Measurements from ENCODE around the gene ITGB2. TPM values are rescaled to one million over a fixed set of nuclear protein-coding genes. Genes with fewer than 3 reads are reported as not detected.
"Not testable (repeated sequence)": the region's sequence is repeated elsewhere in the genome, so short reads cannot be mapped to it uniquely, and the experiment has no call there.

Gene ITGB2
- total and polyA plus RNA-seq, 2 donors (not counting 1 experiment from before 2014, with no cell fraction given) = 0.05 TPM; not detected in 1

DNA sequence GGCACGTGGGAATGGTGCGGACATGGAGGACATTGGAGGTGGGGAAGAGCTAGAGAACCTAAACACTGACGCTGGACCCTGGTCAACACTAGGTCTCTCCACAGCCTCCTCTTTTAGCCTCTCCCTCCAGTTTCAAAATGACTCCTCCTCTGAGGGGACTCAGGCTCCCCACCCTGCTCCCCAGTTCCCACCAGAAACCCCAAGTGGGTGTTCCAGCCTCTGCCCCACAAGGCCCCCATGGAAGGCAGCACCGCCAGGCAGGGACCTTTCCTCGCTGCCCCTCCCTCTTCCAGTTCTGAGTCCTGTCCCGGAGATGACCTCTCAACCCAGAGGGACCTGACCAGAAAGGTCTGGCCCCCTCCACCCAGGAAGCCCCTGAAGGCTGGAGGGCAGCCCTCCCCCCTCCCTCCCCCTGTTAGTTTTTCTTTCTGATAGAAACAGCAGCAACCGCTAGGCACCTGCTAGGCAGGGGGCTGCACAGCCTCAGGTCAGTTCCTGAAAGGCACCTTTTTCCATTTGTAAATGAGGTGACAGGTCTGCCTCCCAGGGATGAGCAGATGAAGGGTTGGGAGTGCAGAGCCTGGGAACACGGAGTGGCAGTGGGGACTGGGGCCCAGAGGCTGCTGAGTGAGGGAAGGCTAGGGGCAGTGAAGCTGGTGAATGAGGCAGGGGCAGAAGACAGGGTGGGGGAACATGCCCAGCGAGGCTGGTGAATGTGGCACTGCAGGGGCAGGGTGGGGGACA is 9.3 kb upstream of the ITGB2 start:
- Histone ChIP-seq H3K9me3 (ENCODE audit: control insufficient read depth, insufficient read depth, low read depth, low read length) (no peaks in the 10 kb centered on the region), H3K4me3 (replicated peaks in 1 of 4; ENCODE audit: control extremely low read depth in 1 of 4, insufficient read depth in 1 of 4, low read depth in 3 of 4, low read length in 4 of 4) (no peak overlapping the region), H3K4me1 (ENCODE audit: control insufficient read depth, extremely low read depth, insufficient read depth, low read length) (peaks cover 14% of the 10 kb centered on the region), H3K36me3 (ENCODE audit: control insufficient read depth, insufficient read depth, low read length) (no peaks in the 10 kb centered on the region), H3K79me2 (ENCODE audit: control insufficient read depth, insufficient read depth, low read length) (no peaks in the 10 kb centered on the region), H4K20me1 (ENCODE audit: control insufficient read depth, extremely low read depth, insufficient read depth, low read length) (no peaks in the 10 kb centered on the region), H3K9ac (ENCODE audit: insufficient read depth, low read length) (no peak overlapping the region), H3K27me3 (ENCODE audit: control insufficient read depth, insufficient read depth, low read length) (peaks cover 39% of the 10 kb centered on the region), H3K27ac (ENCODE audit: insufficient read depth, low read length) (no peak overlapping the region), H2AFZ (ENCODE audit: low read length) (no peak overlapping the region), H3K4me2 (ENCODE audit: extremely low read depth, insufficient read depth, low read length) (no peak overlapping the region)
- no peak for TF ChIP-seq EZH2 (IDR thresholded peaks at IDR 0.05; ENCODE audit: low read length, missing control alignments)
- TF ChIP-seq, protein P1, sequence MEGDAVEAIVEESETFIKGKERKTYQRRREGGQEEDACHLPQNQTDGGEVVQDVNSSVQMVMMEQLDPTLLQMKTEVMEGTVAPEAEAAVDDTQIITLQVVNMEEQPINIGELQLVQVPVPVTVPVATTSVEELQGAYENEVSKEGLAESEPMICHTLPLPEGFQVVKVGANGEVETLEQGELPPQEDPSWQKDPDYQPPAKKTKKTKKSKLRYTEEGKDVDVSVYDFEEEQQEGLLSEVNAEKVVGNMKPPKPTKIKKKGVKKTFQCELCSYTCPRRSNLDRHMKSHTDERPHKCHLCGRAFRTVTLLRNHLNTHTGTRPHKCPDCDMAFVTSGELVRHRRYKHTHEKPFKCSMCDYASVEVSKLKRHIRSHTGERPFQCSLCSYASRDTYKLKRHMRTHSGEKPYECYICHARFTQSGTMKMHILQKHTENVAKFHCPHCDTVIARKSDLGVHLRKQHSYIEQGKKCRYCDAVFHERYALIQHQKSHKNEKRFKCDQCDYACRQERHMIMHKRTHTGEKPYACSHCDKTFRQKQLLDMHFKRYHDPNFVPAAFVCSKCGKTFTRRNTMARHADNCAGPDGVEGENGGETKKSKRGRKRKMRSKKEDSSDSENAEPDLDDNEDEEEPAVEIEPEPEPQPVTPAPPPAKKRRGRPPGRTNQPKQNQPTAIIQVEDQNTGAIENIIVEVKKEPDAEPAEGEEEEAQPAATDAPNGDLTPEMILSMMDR (conservative IDR thresholded peaks at IDR 0.05 in 1 of 2, IDR thresholded peaks at IDR 0.05 in 1 of 2; ENCODE audit: low read depth in 1 of 2, low read length in 2 of 2) = no peak
- DNase-seq (ENCODE audit: low read depth in 2 of 2) = no peak

DNA sequence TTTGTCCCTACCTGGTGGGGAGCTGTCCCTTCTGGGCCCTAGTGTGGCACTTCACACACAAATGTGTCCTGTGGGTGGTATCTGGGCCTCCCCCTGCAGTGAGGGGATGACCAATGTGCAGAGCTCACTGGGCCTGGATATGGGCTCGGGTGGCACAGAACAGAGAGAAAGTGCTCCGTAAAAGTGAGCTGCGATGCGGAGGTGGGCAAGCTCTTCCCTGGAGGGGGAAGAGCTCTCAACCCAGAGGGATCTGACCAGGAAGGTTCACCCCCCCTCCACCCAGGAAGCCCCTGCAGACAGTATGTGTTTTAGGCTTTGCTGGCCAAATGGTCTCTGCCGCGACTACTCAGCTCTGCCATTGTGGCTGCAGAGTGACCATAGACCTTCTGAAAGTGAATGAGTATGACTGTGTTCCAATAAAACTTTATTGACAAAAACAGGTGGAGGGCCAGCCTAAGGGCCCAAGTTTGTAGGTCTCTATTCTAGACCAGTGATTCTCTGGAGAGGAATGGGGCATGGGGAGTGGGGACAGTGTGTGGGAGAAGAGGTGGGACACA is 8.6 kb upstream of the ITGB2 start:
- no peak overlapping the region for H3K9ac ChIP-seq (ENCODE audit: insufficient read depth, low read length)

DNA sequence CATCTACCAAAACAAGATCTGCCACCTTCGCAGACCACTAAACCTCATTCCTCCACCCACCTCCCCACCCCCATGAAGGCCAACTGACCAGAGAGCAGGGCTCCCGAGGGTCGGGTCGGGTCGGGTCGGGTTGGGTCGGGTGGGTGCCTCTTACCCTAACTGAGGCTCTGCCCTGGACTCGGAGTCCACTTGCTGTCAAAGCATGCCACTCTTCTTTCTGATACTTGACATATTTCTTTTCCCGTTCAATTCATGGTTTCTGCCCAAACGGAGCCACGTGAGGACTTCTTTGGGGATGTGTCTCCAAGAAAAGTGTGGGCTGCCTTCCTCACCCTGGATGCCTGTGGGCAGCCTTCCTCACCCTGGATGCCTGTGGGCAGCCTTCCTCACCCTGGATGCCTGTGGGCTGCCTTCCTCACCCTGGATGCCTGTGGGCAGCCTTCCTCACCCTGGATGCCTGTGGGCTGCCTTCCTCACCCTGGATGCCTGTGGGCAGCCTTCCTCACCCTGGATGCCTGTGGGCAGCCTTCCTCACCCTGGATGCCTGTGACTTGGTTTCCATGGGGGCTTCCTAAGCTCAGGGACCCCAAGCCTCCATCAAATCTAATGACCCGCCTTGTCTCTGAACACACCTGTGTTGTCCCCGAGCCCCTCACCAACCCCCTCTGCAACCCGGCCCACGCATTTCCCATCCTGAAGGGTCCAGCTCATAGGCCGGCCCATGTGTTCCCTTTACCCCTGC is 8.0 kb upstream of the ITGB2 start:
- H4K20me1 ChIP-seq (ENCODE audit: control insufficient read depth, extremely low read depth, insufficient read depth, low read length); H3K27ac ChIP-seq (ENCODE audit: insufficient read depth, low read length); H3K4me2 ChIP-seq (ENCODE audit: extremely low read depth, insufficient read depth, low read length); H3K79me2 ChIP-seq (ENCODE audit: control insufficient read depth, insufficient read depth, low read length); H3K9ac ChIP-seq (ENCODE audit: insufficient read depth, low read length); H3K36me3 ChIP-seq (ENCODE audit: control insufficient read depth, insufficient read depth, low read length); H3K9me3 ChIP-seq (ENCODE audit: control insufficient read depth, insufficient read depth, low read depth, low read length); H2AFZ ChIP-seq (ENCODE audit: low read length); H3K4me3 ChIP-seq (replicated peaks in 1 of 4; ENCODE audit: control extremely low read depth in 1 of 4, insufficient read depth in 1 of 4, low read depth in 3 of 4, low read length in 4 of 4): not testable (repeated sequence)
- H3K27me3 ChIP-seq (ENCODE audit: control insufficient read depth, insufficient read depth, low read length) = peaks cover 41% of the 10 kb centered on the region
- peaks cover 14% of the 10 kb centered on the region for H3K4me1 ChIP-seq (ENCODE audit: control insufficient read depth, extremely low read depth, insufficient read depth, low read length)
- DNase-seq (ENCODE audit: low read depth in 2 of 2) = peak; percentile 54 to 84

More for the DNA sequence above, 8.6 kb upstream of the ITGB2 start:
- Histone ChIP-seq H3K9me3 (ENCODE audit: control insufficient read depth, insufficient read depth, low read depth, low read length) (no peaks in the 10 kb centered on the region), H2AFZ (ENCODE audit: low read length) (no peak overlapping the region), H3K4me2 (ENCODE audit: extremely low read depth, insufficient read depth, low read length) (no peak overlapping the region), H3K4me1 (ENCODE audit: control insufficient read depth, extremely low read depth, insufficient read depth, low read length) (peaks cover 14% of the 10 kb centered on the region), H3K4me3 (replicated peaks in 1 of 4; ENCODE audit: control extremely low read depth in 1 of 4, insufficient read depth in 1 of 4, low read depth in 3 of 4, low read length in 4 of 4) (no peak overlapping the region), H3K36me3 (ENCODE audit: control insufficient read depth, insufficient read depth, low read length) (no peaks in the 10 kb centered on the region), H3K79me2 (ENCODE audit: control insufficient read depth, insufficient read depth, low read length) (no peaks in the 10 kb centered on the region), H3K27me3 (ENCODE audit: control insufficient read depth, insufficient read depth, low read length) (peaks cover 42% of the 10 kb centered on the region), H4K20me1 (ENCODE audit: control insufficient read depth, extremely low read depth, insufficient read depth, low read length) (no peaks in the 10 kb centered on the region), H3K27ac (ENCODE audit: insufficient read depth, low read length) (no peak overlapping the region)
- DNase-seq (ENCODE audit: low read depth in 2 of 2) = no peak
- TF ChIP-seq, protein P1 (conservative IDR thresholded peaks at IDR 0.05 in 1 of 2, IDR thresholded peaks at IDR 0.05 in 1 of 2; ENCODE audit: low read depth in 1 of 2, low read length in 2 of 2) = no peak
- no peak for TF ChIP-seq EZH2 (IDR thresholded peaks at IDR 0.05; ENCODE audit: low read length, missing control alignments)

Measured in fibroblast of lung (primary cell).